Esophagus squamous epithelium (tissue), 4 donors: ENCODE data around the gene NMNAT2.

ENCODE experiments used
- CTCF ChIP-seq, 6 experiments: fragments of 450-650 bp in 4 of 6; fragments of 200-600 bp in 2 of 6; sonication (generic) in 2 of 6; IDR thresholded peaks; one replicate each; pipeline ENCODE4 v1.5.1; 2016 to 2019; ENCODE audit warnings: antibody characterized with exemption in 6 of 6, mild to moderate bottlenecking in 4 of 6, moderate library complexity in 4 of 6
- POLR2A ChIP-seq, 4 donors: fragments of 450-650 bp; IDR thresholded peaks; one replicate each; pipeline ENCODE4 v1.6.1; 2017; ENCODE audit warnings: antibody characterized with exemption in 4 of 4, mild to moderate bottlenecking in 4 of 4, moderate library complexity in 3 of 4

GRCh38 chr1:183363972-183364371, 54.2 kb downstream of the NMNAT2 start:
- TF ChIP-seq POLR2A (IDR thresholded peaks at IDR 0.05) (no peak), CTCF (IDR thresholded peaks at IDR 0.05) (no peak)
